Neural cell (in vitro differentiated cells): ENCODE results near the gene RPS6KA2. TPM values are rescaled to one million over a fixed set of nuclear protein-coding genes. Genes with fewer than 3 reads are reported as not detected.

Experiments
- H2AFZ ChIP-seq: fragments of 200-600, 300-800 bp; sonication (generic), shearing (Covaris generic); 2 replicates; pipeline ENCODE4 v1.6.0; 2014; ENCODE audit warnings: low read depth, mild to moderate bottlenecking, antibody characterized with exemption, low read length, moderate library complexity
- H3F3A ChIP-seq: fragments of 200-600 bp; shearing (Covaris generic); 2 replicates; pipeline ENCODE4 v1.6.1; 2016; ENCODE audit warnings: mild to moderate bottlenecking, moderate library complexity, mixed read lengths, antibody characterized with exemption, low read length; ENCODE audit not compliant: insufficient read depth, poor library complexity, severe bottlenecking
- H3K27ac ChIP-seq: fragments of 200-600, 300-800 bp; sonication (generic), shearing (Covaris generic); 2 replicates; pipeline ENCODE4 v1.5.1; 2014; ENCODE audit warnings: mild to moderate bottlenecking, low read length, moderate library complexity
- H3K27me3 ChIP-seq: fragments of 300-800, 200-600 bp; sonication (generic), shearing (Covaris generic); 2 replicates; pipeline ENCODE4 v1.6.0; 2014; ENCODE audit warnings: mild to moderate bottlenecking, low read depth, low read length, moderate library complexity; ENCODE audit not compliant: insufficient read depth
- H3K36me3 ChIP-seq: fragments of 300-800, 200-600 bp; sonication (generic), shearing (Covaris generic); 2 replicates; pipeline ENCODE4 v1.5.1; 2014; ENCODE audit warnings: mild to moderate bottlenecking, antibody characterized with exemption, low read length, moderate library complexity; ENCODE audit not compliant: insufficient read depth
- H3K4me2 ChIP-seq: fragments of 300-800, 200-600 bp; sonication (generic), shearing (Covaris generic); 2 replicates; pipeline ENCODE4 v1.6.0; 2014; ENCODE audit warnings: mild to moderate bottlenecking, low read length
- H3K4me3 ChIP-seq: fragments of 300-800, 200-600 bp; sonication (generic), shearing (Covaris generic); 2 replicates; pipeline ENCODE4 v1.5.1; 2014; ENCODE audit warnings: mild to moderate bottlenecking, low read length, moderate library complexity
- H3K79me2 ChIP-seq: fragments of 200-600 bp; shearing (Covaris generic); replicated peaks from 2 replicates; pipeline ENCODE4 v1.6.0; 2014; ENCODE audit warnings: mild to moderate bottlenecking, low read length, moderate library complexity; ENCODE audit not compliant: insufficient read depth
- H3K9ac ChIP-seq: fragments of 300-800, 200-600 bp; sonication (generic), shearing (Covaris generic); 2 replicates; pipeline ENCODE4 v1.6.1; 2016; ENCODE audit warnings: mild to moderate bottlenecking, low read length, mixed read lengths
- H3K9me2 ChIP-seq: fragments of 200-600 bp; shearing (Covaris generic); 2 replicates; pipeline ENCODE4 v1.6.1; 2016; ENCODE audit warnings: mild to moderate bottlenecking, low read length, mixed read lengths; ENCODE audit not compliant: insufficient read depth
- H3K9me3 ChIP-seq: fragments of 200-600, 300-800 bp; sonication (generic), shearing (Covaris generic); 2 replicates; pipeline ENCODE4 v1.6.1; 2016; ENCODE audit warnings: mild to moderate bottlenecking, mixed run types, low read length, moderate library complexity, mixed read lengths
- H4K20me1 ChIP-seq: fragments of 200-600 bp; shearing (Covaris generic); 2 replicates; pipeline ENCODE4 v1.6.1; 2016; ENCODE audit warnings: mild to moderate bottlenecking, mixed run types; ENCODE audit not compliant: insufficient read depth
- EP300 ChIP-seq: fragments of 450-650 bp; conservative IDR thresholded peaks from 2 replicates; pipeline ENCODE4 v1.6.1; 2014; ENCODE audit warnings: antibody characterized with exemption, mild to moderate bottlenecking, moderate library complexity; ENCODE audit not compliant: poor library complexity, severe bottlenecking
- EZH2 ChIP-seq: fragments of 200-600, 300-800 bp; shearing (Covaris generic), sonication (generic); IDR thresholded peaks from 2 replicates; pipeline ENCODE4 v1.6.1; 2014; ENCODE audit warnings: antibody characterized with exemption, low read length, borderline replicate concordance, mild to moderate bottlenecking; ENCODE audit not compliant: insufficient read depth, poor library complexity, severe bottlenecking
- MXI1 ChIP-seq: fragments of 450-650 bp; conservative IDR thresholded peaks from 2 replicates; pipeline ENCODE4 v1.6.1; 2014; ENCODE audit warnings: antibody characterized with exemption, mild to moderate bottlenecking; ENCODE audit not compliant: poor library complexity, severe bottlenecking
- POLR2AphosphoS5 ChIP-seq: IDR thresholded peaks from 2 replicates; pipeline ENCODE4 v1.6.1; 2012
- RAD21 ChIP-seq: fragments of 450-650 bp; conservative IDR thresholded peaks from 2 replicates; pipeline ENCODE4 v1.6.1; 2014; ENCODE audit warnings: antibody characterized with exemption, mild to moderate bottlenecking, moderate library complexity
- SMC3 ChIP-seq: fragments of 450-650 bp; conservative IDR thresholded peaks from 2 replicates; pipeline ENCODE4 v1.6.1; 2014; ENCODE audit warnings: antibody characterized with exemption, mild to moderate bottlenecking, moderate library complexity; ENCODE audit not compliant: poor library complexity
- TAF1 ChIP-seq: IDR thresholded peaks from 2 replicates; pipeline ENCODE4 v1.6.1; 2012; ENCODE audit warnings: low read depth
- polyA plus RNA-seq: library from polyadenylated mRNA; depleted of rRNA; stranded (reverse); fragments of >200 nt; gene quantifications from 2 replicates; pipeline ENCODE4 v1.2.3, GENCODE V29; 2014
- TF ChIP-seq, protein P1 (sequence below): fragments of 450-650 bp; IDR thresholded peaks from 2 replicates; pipeline ENCODE4 v1.5.1; 2014; ENCODE audit warnings: antibody characterized with exemption, mild to moderate bottlenecking, moderate library complexity; ENCODE audit not compliant: poor library complexity, severe bottlenecking
- TF ChIP-seq, protein P2 (sequence below): IDR thresholded peaks from 2 replicates; pipeline ENCODE4 v1.6.1; 2012; ENCODE audit warnings: borderline replicate concordance

Gene RPS6KA2
- polyA plus RNA-seq, 1 donor from 2014 or later = 34.3 TPM

DNA sequence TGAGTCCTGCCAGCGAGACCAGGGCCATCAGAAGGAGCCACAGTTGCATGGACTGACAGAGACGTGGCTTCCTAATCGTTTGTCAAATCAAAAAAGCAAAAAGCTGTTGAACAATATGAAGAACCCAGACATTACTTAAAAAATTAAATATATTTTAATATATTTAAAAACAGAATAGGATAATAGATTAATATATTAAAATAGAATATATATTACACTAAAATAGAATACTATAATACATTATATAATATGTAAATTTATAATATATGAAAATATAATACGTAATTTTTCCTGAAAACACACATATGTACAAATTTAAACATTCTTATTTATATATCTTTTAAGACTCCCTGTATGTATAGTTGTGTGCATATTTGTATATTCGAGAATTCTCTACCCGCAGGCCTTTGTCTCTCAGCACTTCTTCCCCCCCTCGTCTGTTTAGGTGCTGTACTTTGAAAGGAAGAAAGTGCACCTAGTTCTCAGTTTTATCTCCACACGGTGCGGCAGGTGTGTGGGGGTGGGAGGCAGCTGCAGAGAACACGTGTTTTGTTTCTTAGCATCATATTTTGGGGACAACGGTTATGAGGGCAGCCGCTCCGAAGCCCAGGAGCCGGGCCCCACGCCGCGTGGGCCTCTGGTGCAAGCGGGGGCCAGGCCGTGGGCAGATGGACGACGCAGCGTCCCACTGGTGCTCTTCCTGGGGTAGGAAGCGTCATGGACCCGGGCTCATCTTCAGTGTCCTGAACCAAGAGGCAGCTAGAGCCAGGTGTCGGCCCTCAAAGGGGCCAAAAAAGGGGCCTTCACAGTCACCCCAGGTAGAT, 172.1 kb downstream of the RPS6KA2 start:
- Histone ChIP-seq H3K27me3 (no peaks in the 10 kb centered on the region), H3K4me2 (no peak overlapping the region), H4K20me1 (no peaks in the 10 kb centered on the region), H3K36me3 (peaks cover 29% of the 10 kb centered on the region), H3F3A (no peaks in the 10 kb centered on the region), H3K9me2 (no peaks in the 10 kb centered on the region), H3K27ac (no peak overlapping the region), H3K9me3 (peaks cover 12% of the 10 kb centered on the region), H3K79me2 (no peaks in the 10 kb centered on the region), H3K9ac (no peak overlapping the region), H2AFZ (no peak overlapping the region), H3K4me3 (no peak overlapping the region)
- TF ChIP-seq, protein P1, sequence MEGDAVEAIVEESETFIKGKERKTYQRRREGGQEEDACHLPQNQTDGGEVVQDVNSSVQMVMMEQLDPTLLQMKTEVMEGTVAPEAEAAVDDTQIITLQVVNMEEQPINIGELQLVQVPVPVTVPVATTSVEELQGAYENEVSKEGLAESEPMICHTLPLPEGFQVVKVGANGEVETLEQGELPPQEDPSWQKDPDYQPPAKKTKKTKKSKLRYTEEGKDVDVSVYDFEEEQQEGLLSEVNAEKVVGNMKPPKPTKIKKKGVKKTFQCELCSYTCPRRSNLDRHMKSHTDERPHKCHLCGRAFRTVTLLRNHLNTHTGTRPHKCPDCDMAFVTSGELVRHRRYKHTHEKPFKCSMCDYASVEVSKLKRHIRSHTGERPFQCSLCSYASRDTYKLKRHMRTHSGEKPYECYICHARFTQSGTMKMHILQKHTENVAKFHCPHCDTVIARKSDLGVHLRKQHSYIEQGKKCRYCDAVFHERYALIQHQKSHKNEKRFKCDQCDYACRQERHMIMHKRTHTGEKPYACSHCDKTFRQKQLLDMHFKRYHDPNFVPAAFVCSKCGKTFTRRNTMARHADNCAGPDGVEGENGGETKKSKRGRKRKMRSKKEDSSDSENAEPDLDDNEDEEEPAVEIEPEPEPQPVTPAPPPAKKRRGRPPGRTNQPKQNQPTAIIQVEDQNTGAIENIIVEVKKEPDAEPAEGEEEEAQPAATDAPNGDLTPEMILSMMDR = no peak
- TF ChIP-seq RAD21 (no peak), EP300 (no peak), POLR2AphosphoS5 (no peak), MXI1 (no peak), SMC3 (no peak), TAF1 (no peak), EZH2 (no peak)
- TF ChIP-seq, protein P2, sequence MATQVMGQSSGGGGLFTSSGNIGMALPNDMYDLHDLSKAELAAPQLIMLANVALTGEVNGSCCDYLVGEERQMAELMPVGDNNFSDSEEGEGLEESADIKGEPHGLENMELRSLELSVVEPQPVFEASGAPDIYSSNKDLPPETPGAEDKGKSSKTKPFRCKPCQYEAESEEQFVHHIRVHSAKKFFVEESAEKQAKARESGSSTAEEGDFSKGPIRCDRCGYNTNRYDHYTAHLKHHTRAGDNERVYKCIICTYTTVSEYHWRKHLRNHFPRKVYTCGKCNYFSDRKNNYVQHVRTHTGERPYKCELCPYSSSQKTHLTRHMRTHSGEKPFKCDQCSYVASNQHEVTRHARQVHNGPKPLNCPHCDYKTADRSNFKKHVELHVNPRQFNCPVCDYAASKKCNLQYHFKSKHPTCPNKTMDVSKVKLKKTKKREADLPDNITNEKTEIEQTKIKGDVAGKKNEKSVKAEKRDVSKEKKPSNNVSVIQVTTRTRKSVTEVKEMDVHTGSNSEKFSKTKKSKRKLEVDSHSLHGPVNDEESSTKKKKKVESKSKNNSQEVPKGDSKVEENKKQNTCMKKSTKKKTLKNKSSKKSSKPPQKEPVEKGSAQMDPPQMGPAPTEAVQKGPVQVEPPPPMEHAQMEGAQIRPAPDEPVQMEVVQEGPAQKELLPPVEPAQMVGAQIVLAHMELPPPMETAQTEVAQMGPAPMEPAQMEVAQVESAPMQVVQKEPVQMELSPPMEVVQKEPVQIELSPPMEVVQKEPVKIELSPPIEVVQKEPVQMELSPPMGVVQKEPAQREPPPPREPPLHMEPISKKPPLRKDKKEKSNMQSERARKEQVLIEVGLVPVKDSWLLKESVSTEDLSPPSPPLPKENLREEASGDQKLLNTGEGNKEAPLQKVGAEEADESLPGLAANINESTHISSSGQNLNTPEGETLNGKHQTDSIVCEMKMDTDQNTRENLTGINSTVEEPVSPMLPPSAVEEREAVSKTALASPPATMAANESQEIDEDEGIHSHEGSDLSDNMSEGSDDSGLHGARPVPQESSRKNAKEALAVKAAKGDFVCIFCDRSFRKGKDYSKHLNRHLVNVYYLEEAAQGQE = no peak

DNA sequence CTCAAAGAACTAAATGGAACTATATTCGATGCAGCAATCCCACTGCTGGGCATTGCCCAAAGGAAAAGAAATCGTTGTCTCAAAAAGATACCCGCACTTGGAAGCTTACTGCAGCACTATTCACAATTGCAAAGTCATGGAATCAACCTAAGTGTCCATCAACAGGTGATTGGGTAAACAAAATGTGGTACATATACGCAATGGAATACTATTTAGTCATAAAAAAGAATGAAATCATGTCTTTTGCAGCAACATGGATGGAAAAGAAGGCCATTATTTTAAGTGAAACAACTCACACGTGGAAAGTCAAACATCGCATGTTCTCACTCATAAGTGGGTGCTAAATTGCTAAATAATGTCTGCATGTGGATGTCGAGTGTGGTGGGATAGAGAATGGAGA, 173.4 kb downstream of the RPS6KA2 start:
- Histone ChIP-seq H3F3A (no peaks in the 10 kb centered on the region), H3K4me2 (no peak overlapping the region), H3K27ac (no peak overlapping the region), H3K9me2 (no peaks in the 10 kb centered on the region), H3K36me3 (peaks cover 37% of the 10 kb centered on the region), H3K9me3 (peaks cover 14% of the 10 kb centered on the region), H4K20me1 (no peaks in the 10 kb centered on the region), H3K4me3 (no peak overlapping the region), H3K79me2 (no peaks in the 10 kb centered on the region), H2AFZ (no peak overlapping the region), H3K9ac (no peak overlapping the region), H3K27me3 (no peaks in the 10 kb centered on the region)
- TF ChIP-seq TAF1 = no peak
- no peak for TF ChIP-seq SMC3
- no peak for TF ChIP-seq EP300
- TF ChIP-seq POLR2AphosphoS5 = no peak
- no peak for TF ChIP-seq MXI1
- TF ChIP-seq EZH2 = no peak
- TF ChIP-seq, protein P2 = no peak
- TF ChIP-seq, protein P1 = no peak
